Stimulated activated CD4-positive, alpha-beta T cell treated with anti-CD3 and anti-CD28 coated beads, Interleukin-15, amount 100 ng/mL, for 48 hours (primary cell): ENCODE data around the gene TTC1.
"Not testable (repeated sequence)": the region's sequence is repeated elsewhere in the genome, so short reads cannot be mapped to it uniquely, and the experiment has no call there.

Experiments
- DNase-seq, 2 donors: peaks; one replicate each; pipeline ENCODE4 v3.0.0-alpha.2; 2020; ENCODE audit warnings: low read depth in 2 of 2

The TTC1 gene, protein sequence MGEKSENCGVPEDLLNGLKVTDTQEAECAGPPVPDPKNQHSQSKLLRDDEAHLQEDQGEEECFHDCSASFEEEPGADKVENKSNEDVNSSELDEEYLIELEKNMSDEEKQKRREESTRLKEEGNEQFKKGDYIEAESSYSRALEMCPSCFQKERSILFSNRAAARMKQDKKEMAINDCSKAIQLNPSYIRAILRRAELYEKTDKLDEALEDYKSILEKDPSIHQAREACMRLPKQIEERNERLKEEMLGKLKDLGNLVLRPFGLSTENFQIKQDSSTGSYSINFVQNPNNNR

DNA sequence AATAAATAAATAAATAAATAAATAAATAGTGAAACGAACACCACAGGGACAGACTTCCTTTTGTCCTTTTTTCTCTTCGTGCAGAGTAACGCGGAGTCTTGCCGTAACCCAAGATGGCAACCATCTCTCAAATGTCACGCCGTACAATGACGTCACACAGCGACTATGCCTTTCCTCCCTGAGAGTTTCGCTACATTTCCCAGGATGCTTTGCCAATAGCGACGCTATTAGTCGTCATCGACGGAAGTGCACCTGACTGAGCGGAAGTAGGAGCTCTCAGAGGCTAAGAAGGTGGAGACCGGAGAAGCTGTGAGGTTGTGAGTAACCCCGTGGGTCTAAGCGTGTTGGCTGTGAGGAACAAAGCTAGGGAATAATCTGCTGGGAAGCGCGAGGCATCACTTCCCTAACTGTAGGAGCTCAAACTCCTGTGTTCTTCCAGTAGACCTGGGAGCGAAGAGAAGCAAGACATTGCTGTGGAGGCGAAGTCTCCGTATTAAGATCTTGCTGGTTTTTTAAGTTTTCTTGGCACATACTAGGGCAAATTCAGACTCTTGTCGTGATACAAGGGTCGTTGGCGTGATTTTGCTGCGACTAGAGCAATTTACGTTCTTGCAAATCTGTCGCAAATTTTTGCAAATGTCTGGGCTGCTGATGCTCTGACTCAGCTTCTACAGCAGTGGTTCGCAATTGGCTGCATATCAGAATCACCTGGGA, at the start of gene TTC1:
TSS of gene TTC1 (plus strand) at position 263 of the 714 bp plus-strand sequence. CDS start 1,390 bp downstream, outside the sequence.
- DNase-seq: peak; percentile 88 to 91

DNA sequence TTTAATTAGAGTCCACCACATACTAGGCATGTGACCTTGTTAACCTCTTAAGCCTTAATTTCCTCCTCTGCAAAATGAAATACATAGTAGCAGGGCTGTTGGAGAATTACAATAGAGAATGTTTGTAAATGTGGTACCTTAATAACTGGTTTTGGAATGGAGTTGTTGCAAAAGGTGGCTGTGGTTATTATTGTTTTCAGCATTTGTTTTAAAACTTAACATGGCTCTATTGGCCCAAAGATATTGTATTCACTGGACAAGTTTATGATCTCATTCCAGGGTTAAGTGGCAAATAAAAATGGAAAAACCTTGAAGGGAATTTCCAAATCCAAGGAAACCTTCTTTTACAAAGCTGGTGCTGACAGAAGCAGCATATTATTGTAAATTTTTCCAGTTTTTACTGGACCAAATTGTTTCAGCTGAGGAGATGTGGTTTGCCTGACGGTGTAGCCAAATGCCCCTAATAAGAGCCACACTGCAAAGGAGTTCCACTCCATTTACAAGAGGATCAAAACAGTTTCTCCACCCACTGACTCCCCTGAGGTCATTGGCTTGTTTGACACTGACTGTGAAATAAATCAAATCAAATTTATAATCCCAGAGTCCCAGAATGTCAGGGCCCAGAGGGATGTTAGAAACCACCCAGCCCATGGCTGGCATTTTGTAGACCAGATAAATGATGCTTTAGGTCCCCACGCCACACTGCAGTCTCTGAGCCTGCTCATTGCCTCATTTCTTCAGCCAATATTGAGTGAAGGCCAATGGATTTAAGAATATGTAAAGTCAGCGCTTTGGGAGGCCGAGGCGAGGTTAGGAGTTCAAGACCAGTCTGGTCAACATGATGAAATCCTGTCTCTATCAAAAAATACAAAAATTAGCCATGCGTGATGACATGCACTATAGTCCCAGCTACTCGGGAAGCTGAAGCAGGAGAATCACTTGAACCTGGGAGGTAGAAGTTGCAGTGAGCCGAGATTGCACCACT, 47.5 kb upstream of the TTC1 start:
- DNase-seq: no peak

DNA sequence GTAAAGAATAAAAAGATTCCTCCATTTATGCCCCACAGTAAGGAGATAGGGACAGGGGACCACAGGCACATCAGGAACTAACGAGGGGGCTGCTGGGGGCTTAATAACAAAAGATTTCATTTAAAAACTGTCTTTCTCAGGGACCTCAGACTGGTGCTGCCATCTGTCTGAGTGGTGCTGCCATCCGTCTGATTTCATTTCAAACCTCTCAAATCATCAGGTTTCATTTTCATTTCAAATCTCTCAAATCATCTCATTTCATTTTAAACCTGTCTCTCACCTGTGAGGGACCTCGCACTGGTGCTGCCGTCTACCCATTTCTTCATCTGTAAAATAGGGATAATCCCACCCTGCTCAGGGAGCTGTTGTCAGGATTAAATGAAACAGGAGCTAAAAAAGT, 46.7 kb upstream of the TTC1 start:
- no peak for DNase-seq

DNA sequence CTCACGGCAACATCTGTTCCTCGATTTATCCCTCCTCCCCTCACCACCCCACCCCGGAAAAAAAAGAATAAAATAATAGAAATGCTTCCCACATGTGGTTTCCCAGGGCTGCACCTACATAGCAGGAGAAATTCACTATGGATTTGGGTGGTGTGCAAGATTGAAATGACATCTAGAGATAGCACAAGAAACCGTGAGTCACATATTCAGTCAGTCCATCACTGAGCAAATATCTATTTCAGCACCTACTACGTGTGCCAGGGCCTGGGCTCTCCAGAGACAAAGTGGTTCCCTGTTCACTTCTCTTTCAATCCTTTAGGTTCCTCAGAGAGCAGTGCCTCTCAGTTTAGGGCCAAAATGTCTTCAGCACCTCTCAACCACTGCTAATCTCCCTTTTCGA, 45.0 kb upstream of the TTC1 start:
- DNase-seq: no peak

DNA sequence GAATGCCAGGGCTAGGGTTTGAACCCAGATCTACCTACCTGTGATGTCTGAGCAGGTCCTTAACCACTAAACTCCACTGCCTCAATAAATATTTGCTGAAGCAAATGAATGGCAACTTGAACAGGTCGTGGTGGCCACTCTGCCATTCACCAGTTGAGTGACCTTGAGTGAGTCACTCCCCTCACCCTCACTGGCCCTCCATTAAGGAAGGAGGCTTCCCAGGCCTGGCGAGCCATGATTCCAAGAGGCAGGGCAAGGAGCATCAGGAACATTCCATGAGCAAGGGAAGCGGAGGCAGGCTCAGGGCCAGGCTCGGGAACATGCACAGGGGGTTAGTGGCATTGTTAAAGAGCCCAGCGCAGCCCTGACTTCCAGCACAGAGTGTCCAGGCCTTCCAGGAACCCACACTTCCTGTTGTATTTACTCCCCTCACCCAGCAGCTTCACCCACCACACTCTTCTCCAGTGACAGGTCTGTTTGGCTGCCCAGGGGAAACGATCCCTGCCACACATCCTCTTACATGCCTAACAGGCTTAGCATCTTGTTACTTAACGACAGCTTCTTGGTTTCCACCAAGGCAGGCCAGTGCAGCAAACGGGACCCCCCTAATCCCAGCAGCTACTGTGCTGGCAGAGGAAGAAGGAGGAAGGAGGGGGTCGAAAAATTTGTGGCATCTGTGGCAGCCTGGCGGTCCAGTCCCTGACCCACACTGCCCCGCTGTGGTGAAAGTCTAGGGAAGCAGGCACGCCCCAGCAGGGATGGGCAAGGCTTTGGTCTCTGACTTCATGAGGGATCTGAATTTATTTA, 43.7 kb upstream of the TTC1 start:
- no peak for DNase-seq

DNA sequence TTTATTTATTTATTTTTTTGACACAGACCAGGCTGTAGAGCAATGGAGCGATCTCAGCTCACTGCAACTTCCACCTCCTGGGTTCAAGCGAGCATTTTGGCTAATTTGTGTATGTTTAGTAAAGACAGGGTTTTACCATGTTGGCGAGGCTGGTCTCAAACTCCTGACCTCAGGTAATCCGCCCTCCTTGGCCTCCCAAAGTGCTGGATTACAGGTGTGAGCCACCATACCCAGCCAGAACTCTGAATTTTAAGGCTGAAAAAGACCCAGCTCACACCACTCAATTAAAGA, 43.2 kb upstream of the TTC1 start:
- DNase-seq: not testable (repeated sequence)

DNA sequence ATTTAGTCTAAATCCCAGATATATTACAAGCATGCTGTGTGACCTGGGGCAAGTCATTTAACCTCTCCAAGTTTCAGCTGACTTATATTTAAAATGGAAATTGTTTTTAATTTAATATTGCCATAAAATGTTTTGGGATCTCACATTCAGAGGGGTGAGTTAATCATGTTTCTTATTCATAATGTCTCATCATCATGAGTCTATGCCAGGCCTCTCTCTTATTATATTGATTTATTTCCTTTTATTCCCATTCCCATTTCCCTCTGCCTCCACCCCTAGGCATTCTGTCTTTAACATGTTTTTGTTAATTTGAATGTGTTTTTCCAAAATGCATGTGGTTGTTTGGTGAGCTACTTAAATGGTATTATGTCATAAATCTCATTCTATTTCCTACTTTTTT, 39.0 kb upstream of the TTC1 start:
- no peak for DNase-seq

DNA sequence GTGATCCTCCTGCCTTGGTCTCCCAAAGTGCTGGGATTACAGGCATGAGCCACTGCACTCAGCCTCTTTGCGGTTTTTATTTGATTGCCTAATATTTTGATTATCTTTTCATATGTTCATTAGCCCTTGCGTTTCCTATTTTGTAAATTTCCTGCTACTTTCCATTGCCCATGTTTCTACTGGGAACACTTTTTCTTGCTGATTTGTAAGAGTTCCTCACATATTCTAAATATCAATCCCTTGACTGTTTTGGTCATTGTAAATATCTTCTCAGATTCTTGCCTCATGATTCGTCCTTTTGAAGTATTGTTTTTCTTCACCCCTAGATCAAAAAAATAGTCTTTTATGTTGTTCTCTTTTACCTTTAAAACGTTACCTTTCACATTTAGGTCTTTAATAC, 37.9 kb upstream of the TTC1 start:
- DNase-seq: no peak

DNA sequence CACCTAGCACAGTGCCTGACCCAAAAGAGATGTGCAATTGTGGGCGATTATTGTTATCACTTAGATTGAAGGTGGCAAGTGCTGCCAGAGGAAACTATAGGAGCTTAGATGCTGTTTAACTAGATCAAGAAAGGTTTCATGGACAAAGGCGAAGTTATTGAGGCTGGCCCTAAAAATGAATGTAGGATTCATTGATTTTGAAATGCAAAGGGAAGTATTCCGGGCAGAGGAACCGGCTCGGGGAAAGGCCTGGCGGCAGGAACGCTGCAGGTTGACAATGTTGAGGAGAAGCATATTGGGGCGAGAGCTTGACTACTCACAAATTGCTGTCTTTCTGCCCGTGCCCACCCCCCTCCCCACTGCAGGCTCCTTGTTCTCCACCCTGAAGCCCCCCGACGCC, 37.4 kb upstream of the TTC1 start:
- no peak for DNase-seq

DNA sequence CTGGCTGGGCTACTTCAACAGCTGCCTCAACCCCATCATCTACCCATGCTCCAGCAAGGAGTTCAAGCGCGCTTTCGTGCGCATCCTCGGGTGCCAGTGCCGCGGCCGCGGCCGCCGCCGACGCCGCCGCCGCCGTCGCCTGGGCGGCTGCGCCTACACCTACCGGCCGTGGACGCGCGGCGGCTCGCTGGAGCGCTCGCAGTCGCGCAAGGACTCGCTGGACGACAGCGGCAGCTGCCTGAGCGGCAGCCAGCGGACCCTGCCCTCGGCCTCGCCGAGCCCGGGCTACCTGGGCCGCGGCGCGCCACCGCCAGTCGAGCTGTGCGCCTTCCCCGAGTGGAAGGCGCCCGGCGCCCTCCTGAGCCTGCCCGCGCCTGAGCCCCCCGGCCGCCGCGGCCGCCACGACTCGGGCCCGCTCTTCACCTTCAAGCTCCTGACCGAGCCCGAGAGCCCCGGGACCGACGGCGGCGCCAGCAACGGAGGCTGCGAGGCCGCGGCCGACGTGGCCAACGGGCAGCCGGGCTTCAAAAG, 36.9 kb upstream of the TTC1 start:
- DNase-seq: no peak

DNA sequence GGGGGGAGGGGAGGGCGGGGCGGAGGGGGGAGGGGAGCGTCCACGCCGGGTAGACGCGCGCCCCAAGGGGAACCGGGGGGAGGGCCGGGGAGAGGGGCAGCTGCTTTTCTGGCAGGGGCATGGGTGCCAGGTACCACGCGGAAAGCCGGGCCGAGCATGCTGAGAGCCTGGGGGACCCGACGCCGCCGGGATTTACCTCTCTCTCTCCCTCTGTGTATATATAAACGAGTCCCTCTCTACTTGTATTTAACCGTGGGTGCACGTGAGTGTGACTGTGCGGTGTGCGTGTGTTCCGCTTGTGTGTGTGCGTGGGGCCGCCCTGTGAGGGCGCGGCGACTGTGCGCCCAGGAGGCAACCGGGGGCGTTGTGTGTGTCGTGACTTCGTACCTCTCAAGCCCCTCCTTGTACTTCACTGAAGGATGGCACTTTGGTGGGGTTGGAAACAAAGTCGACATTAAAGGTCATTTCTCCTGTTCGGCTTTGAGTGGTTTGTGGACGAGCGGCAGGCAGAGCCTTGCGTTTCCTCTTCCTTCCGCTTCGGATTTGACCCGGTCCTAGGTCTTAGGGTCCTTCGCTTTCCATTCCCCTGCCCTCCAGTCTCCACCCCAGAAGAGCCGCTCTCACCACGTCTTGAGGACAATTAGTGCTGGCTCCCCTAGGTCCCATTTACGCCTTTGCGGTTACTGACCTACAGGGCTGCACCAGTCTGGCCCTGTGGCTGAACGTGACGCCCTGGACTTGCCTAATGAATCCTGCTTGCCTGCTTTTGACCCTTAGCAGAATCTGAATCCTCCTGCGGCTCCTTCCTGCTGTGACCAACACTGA, 36.2 kb upstream of the TTC1 start:
- DNase-seq: no peak

DNA sequence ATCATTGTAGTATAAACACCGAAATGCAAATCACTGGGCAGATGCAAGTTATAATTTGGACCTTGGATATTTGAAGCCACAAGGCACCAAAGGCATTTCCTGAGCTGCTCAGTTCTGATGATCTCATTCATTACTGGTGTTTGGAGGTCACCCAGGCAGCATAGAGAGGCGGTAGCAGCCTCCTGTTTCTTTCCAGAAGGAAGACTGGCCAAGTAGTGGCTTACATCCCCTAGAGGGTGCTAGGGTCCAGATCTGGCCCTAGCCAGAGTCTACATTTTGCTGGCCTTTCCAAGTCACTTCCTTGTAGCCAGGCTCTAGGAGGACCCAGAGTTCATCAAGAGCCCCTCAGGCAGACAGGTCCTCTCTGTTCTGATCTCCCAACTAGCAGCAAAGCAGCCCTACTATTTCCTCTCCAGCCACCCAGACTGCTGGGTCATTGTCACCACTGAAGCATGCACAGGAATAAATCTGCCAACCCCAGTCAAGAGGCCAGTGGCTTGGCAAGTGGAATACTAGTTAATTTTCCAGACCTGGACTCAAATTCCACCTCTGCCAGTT, 33.4 kb upstream of the TTC1 start:
- no peak for DNase-seq

DNA sequence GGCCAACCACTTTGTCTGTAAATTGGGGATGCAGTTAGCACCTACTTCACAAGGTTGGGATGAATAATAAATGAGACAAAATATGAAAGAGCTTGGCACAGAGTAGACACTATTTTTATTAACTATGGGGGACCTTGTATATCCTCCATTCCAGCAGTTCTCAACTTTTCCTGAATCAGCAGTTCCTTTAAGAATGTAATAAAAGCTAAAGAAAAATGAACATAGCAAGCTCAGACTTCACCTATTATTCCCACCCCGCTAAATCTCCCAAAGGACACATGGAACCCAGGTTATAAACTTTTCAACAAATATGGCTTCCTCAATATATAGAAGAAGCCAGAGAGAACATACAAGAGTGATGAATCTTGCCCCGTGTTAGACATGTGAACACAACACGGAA, 32.0 kb upstream of the TTC1 start:
- DNase-seq: no peak

DNA sequence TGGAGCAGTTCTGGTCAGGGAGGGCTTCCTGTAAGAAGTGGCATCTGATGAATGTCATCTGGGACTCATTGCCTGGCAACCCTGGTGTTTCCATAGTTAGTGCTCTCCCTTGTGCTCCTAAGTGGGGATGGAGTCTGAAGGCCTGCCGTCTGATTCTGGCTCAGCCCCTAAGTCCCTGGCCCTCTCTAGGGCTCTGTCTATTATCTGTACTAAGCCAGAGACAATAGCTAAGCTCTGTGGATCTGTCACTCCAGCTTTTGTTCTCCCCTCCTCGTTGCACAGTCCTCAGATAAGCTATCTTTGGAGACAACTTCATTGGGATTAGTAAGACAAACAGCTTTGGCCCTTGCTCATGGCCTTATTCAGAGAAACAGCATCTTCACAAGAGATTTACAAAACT, 30.6 kb upstream of the TTC1 start:
- no peak for DNase-seq

DNA sequence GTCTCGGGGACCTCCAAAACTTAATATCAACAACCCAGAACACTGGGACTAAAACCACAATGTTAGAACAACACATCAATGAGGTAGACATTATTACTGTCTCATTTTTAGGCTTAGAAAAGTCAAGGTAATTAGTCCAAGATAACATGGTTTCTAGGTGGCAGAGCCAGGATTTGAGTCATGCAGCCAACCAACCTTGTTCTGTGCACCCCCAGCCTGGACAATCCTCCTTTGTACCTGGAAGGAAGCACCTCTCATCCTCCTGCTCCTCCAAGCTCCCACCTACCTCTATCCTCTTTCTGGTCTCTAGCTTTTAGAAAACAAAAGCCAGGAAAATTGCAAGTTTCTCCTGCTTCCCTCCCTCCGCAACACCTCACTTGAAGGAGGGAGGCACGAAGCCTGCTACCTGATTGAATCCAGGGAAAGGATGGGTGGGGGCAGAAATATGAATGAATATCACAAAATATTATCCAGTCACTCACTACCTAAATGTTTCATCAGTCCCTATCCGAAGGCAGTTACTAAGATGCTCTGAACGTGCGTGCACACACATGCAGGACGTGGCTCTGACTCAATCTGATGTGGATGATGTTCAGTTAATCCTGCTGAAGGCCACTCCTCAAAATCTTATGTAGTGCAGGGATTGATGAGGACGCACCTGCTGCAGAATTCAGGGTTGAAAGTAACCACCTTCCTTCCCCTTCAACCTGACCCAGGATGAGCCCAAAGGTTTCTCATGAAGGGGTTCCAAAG, 26.3 kb upstream of the TTC1 start:
- no peak for DNase-seq

DNA sequence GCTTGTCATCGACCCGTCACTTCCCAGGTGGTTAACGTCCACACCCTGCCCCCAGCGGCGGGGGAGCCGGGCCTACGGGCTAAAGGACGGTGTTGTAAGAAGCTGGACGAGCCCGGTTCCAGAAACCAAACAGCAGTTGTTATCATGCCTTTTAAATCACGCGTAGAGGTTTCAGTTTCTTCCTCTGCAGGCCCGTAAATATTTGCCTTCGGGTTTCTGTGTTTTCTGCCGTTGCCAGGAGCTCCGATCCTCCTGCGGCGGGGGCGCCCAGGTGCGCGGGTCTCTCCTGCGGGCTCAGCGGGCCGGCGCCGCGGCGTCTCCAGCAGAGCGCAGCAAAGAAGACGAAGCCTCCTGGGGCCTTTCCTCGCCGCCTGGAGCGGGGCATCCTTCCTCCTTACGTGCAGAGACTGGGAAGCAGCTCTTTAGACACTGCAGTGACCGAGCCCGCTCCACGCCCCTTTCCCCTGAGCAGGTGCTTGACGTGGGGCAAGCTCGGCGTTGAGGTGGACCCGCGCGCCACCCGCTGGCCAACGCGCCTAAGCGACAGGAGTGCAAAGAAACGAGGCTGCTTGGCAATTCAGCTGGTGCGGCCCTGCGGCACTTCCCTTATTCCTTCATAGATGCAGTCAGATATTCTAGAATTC, 21.8 kb upstream of the TTC1 start:
- DNase-seq: peak; percentile 60 to 70

DNA sequence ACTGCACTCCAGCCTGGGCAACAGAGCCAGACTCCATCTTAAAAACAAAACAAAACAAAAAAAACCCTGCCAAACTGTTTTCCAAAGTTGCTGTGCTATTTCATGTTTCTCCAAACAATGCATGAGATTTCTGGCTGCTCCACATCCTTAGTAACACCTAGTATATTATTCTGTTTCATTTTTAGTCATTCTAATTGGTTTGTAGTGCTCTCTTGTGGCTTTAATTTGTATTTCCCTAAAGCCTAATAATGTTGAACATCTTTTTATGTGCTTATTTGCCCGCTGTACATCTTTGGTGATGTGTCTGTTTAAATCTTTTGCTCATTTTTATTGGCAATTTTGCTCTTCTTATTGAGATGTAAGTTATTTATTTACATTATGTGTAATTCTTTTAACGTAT, 18.4 kb upstream of the TTC1 start:
- DNase-seq: no peak

DNA sequence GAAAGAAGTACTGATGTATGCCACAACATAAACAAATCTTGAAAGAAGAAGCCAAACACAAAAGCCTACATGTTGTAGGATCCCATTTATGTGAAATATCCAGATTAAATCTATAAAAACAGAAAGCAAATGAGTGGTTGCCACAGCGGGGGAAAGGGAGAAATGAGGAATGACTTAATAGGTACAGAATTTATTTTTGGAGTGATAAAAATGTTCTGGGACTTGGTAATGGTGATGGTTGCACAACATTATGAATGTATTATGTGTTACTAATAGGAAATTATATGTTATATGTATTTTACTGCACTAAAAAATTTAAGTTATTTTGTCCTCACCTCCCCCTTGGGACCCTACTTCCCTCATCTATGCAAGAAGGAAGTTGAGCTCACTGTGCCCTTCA, 16.4 kb upstream of the TTC1 start:
- DNase-seq: no peak

DNA sequence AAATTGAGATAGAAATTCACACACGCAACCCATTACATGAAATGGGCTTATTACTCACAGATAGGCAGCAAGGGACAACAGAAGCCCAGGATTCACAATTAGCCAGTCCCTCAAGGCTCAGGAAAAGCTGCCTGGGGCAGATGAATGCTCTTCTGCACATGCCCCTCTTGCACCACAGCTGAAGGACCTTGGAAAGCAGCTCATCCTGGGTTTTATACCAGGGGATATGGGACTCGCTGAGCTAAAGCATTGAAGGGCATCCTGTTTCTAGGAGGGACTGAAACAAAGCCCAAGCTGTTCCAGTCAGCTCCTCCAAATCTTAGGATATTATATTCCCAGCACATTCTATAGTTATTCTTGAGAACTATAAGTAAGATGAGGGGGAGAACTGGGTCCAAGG, 15.7 kb upstream of the TTC1 start:
- DNase-seq: no peak
